CMK (cell line): ENCODE data around the gene CTDSP1.

ENCODE experiments used
- DNase-seq: peaks from one replicate; pipeline ENCODE4 v3.0.0-alpha.2; 2010; ENCODE audit warnings: low read depth

Gene CTDSP1

DNA sequence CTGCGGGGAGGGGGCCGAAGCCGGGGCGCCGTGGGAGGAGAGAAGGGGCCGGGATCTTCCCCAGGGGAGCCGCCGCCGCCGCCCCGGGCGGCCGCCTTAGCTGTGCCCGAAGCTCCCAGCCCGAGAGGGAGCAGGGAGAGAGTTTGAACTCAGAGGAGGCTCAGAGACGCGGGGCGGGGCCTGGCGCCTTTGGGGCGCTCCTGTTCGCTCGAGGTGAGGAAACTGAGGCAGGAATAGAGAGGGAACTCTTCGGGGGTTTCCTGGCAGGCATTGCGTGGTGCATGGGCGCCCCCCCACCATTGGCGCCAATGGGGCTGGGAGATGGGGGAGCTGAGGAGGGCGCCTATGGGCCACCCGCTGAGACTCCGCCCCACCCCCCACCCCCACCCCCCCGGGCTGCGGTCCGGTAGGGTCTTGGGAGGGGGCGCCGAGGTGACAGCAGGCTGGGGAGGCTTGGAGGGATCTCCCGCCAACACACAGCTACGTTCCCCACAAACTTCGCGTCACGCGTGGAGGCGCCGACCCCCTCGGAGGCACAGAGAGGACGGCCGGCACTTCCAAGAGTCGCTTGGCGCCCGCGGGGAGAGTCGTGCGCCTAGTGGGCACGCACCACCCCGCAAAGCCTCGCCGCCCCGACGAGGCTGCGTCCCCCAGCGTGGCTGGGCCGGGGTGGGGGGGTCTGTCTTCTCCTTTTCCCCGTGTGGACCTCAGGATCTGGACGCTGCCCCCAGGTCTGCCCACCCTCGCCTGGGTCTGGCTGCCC lies 680 bp downstream of the CTDSP1 start:
- no peak for DNase-seq

GRCh38 chr2:218400930-218401881 lies 1.5 kb downstream of the CTDSP1 start:
- DNase-seq, result no peak

DNA sequence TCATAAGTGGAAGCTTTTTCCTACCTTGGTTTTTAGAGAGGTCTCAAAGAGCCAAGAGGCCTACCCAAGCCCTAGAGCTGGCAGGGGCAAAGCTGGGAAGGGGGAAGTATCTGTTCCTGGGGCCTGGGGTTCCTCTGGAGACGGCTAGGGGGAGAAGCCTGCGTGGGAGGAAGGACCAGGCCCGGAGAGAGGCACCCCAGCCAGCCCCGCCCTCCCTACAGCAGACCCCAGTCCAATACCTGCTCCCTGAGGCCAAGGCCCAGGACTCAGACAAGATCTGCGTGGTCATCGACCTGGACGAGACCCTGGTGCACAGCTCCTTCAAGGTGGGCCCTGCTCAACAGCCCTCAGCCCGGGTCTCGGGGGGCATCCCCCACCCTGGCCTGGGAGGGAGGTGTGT lies 2.2 kb downstream of the CTDSP1 start:
- no peak for DNase-seq

- no peak for DNase-seq
These were observed 2.8 kb downstream of the CTDSP1 start for GRCh38 chr2:218402491-218402901.

- no peak for DNase-seq
These were observed 3.3 kb downstream of the CTDSP1 start for GRCh38 chr2:218402911-218403411.

DNA sequence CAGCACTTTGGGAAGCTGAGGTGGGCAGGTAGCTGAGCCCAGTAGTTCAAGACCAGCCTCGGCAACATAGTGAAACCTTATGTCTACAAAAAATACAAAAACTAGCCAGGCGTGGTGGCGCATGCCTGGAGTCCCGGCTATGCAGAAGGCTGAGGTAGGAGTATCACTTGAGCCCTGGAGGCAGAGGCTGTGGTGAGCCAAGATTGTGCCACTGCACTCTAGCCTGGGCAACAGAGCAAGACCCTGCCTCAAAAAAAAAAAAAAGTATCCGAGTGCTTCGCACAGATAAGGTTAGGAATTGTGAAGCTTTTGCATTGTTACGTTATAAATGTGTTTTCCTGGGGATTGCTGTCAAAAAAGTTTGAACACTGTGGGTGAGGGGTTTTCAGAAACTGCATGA lies 4.1 kb downstream of the CTDSP1 start:
- DNase-seq, result no peak

DNA sequence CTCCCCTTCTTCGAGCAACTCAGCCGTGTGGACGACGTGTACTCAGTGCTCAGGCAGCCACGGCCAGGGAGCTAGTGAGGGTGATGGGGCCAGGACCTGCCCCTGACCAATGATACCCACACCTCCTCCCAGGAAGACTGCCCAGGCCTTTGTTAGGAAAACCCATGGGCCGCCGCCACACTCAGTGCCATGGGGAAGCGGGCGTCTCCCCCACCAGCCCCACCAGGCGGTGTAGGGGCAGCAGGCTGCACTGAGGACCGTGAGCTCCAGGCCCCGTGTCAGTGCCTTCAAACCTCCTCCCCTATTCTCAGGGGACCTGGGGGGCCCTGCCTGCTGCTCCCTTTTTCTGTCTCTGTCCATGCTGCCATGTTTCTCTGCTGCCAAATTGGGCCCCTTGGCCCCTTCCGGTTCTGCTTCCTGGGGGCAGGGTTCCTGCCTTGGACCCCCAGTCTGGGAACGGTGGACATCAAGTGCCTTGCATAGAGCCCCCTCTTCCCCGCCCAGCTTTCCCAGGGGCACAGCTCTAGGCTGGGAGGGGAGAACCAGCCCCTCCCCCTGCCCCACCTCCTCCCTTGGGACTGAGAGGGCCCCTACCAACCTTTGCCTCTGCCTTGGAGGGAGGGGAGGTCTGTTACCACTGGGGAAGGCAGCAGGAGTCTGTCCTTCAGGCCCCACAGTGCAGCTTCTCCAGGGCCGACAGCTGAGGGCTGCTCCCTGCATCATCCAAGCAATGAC lies 4.8 kb downstream of the CTDSP1 start:
- no peak for DNase-seq

- no peak for DNase-seq
These were observed 5.5 kb downstream of the CTDSP1 start for GRCh38 chr2:218405086-218405745.

DNA sequence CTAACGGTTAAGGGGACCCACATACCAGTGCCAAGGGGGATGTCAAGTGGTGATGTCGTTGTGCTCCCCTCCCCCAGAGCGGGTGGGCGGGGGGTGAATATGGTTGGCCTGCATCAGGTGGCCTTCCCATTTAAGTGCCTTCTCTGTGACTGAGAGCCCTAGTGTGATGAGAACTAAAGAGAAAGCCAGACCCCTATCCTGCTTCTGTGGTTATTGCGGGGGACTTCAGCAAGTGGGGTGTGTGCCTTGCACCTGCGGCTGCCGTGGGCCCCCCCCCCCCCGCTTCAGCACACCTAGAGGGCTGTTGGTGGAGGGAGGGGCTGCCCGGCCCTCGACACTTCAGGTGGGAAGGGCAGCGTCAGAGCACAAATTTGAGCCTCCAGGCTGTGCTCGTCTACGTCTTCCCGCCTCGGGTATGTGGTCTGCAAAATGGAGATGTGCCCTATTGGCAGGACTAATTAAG lies 6.1 kb downstream of the CTDSP1 start:
- no peak for DNase-seq

GRCh38 chr2:218406209-218406948 lies 6.7 kb downstream of the CTDSP1 start:
- DNase-seq, result peak; percentile 85

DNA sequence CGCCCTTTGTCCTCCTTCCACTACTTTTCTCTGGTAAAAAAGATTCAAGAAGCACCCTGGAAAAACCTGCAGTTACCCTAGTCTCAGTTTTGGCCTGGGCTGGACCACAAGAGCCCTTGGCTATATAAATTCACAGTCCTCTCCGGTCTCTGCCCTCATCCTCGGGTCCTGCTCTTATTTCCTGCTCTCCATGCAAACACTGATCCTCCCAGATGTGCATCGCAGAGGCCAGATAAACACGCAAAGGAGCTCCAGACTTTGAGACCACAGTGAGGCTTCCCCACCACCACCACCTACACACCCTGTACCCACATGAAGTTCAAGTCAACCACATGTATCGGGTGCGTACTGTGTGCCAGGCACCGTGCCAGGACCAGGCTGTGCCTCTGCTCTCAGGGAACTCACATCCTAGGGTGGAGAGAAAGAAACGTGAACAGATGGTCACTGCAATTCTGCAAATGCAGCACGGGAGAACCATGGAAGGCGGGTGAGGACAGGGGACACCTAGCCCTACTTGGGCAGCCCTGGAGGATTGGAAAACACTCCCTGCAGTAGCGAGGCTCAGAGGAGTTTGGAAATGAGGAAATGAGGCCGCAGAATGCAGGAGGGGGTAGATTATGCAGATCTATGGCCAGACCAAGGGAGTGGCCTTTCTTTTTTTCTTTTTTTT lies 7.4 kb downstream of the CTDSP1 start:
- DNase-seq, result no peak

DNA sequence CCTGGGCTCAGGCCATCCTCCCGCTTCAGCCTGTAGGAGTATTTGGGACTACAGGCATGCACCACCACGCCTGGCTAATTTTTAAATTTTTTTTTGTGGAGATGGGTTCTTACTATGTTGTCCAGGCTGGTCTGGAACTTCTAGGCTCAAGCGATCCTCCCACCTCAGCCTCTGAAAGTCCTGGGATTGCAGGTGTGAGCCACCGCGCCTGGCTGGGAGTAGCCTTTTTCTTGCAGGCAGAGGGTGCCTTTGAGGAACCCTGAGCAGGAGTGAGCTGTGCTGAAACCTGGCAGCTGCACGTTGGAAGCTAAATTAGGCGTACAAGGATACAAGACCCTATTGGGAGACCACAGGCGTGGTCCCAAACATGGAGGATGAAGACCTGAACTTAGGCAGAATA lies 8.0 kb downstream of the CTDSP1 start:
- DNase-seq, result no peak

- DNase-seq, result no peak
These were observed 18.7 kb downstream of the CTDSP1 start for GRCh38 chr2:218418321-218418716.

- no peak for DNase-seq
These were observed 19.2 kb downstream of the CTDSP1 start, which contains the start of gene VIL1 for GRCh38 chr2:218418717-218419458. Gene VIL1, plus strand, starts transcription at chr2:218419123. Its CDS starts 4,656 bp downstream, at chr2:218423779.

GRCh38 chr2:218419630-218420216 lies 20.1 kb downstream of the CTDSP1 start:
- no peak for DNase-seq

- no peak for DNase-seq
These were observed 21.4 kb downstream of the CTDSP1 start for GRCh38 chr2:218421027-218421426.

GRCh38 chr2:218422403-218423086 lies 22.9 kb downstream of the CTDSP1 start:
- DNase-seq, result no peak

DNA sequence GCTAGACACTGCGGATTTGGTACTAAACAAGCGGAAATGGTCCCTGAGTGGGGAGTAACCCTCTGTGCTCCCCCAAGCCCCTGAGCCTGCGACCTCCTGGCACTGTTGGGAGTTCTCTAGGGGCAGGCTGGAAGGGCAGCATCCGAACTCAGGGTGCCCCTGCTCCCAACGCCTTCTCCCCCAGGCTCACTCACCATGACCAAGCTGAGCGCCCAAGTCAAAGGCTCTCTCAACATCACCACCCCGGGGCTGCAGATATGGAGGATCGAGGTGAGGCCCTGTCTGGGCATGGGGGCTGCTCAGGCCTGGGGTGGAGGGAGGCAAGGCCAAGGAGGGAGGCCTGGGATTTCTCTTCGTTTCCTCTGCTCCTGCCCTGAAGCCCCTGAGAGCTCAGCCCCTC lies 23.9 kb downstream of the CTDSP1 start:
- DNase-seq, result no peak
